H9 (cell line): ENCODE measurements around the gene PUS3. TPM values are rescaled to one million over a fixed set of nuclear protein-coding genes. Genes with fewer than 3 reads are reported as not detected.

Source experiments
- DNase-seq: peaks from one replicate; pipeline ENCODE4 v3.0.0-alpha.2; 2017
- H2AFZ ChIP-seq: one replicate; pipeline ENCODE4 v1.6.1; 2013; ENCODE audit warnings: mild to moderate bottlenecking, low read length, control low read depth, moderate library complexity
- H2AK5ac ChIP-seq: 2 replicates; pipeline ENCODE4 v1.6.1; 2013; ENCODE audit warnings: low read length, control low read depth, mixed read lengths; ENCODE audit not compliant: insufficient read length
- H2BK120ac ChIP-seq: one replicate; pipeline ENCODE4 v1.6.1; 2013; ENCODE audit warnings: low read depth, mild to moderate bottlenecking, low read length, control low read depth, inconsistent platforms; ENCODE audit not compliant: poor library complexity, severe bottlenecking
- H2BK12ac ChIP-seq: 2 replicates; pipeline ENCODE4 v1.6.1; 2013; ENCODE audit warnings: low read length, control low read depth, mixed read lengths, low read depth; ENCODE audit not compliant: insufficient read length
- H2BK15ac ChIP-seq: 2 replicates; pipeline ENCODE4 v1.6.1; 2013; ENCODE audit warnings: low read depth, low read length, control low read depth
- H2BK20ac ChIP-seq: one replicate; pipeline ENCODE4 v1.6.1; 2013; ENCODE audit warnings: low read depth, mild to moderate bottlenecking, low read length, control low read depth, inconsistent platforms; ENCODE audit not compliant: poor library complexity, severe bottlenecking
- H2BK5ac ChIP-seq: 2 replicates; pipeline ENCODE4 v1.6.1; 2013; ENCODE audit warnings: low read length, control low read depth, mixed read lengths; ENCODE audit not compliant: insufficient read length
- H3K14ac ChIP-seq: 2 replicates; pipeline ENCODE4 v1.6.1; 2013; ENCODE audit warnings: low read length, control low read depth; ENCODE audit not compliant: insufficient read depth
- H3K18ac ChIP-seq: 2 replicates; pipeline ENCODE4 v1.6.1; 2013; ENCODE audit warnings: low read depth, mild to moderate bottlenecking, mixed read lengths, low read length, control low read depth; ENCODE audit not compliant: insufficient read length
- H3K23ac ChIP-seq: 2 replicates; pipeline ENCODE4 v1.6.1; 2013; ENCODE audit warnings: low read length, control low read depth, mixed read lengths, low read depth; ENCODE audit not compliant: insufficient read length
- H3K23me2 ChIP-seq: 2 replicates; pipeline ENCODE4 v1.6.1; 2013; ENCODE audit warnings: low read depth, mild to moderate bottlenecking, mixed read lengths, low read length, control low read depth; ENCODE audit not compliant: insufficient read length, poor library complexity, severe bottlenecking
- H3K27ac ChIP-seq: 2 replicates; pipeline ENCODE4 v1.5.1; 2013; ENCODE audit warnings: low read length, control low read depth, mixed read lengths, low read depth; ENCODE audit not compliant: insufficient read length
- H3K27me3 ChIP-seq: 2 replicates; pipeline ENCODE4 v1.6.1; 2013; ENCODE audit warnings: low read length, control low read depth, inconsistent platforms; ENCODE audit not compliant: insufficient read depth
- H3K4ac ChIP-seq: 2 replicates; pipeline ENCODE4 v1.6.1; 2013; ENCODE audit warnings: low read depth, mild to moderate bottlenecking, control low read depth, inconsistent platforms, low read length, moderate library complexity
- H3K4me1 ChIP-seq: 2 replicates; pipeline ENCODE4 v1.6.1; 2013; ENCODE audit warnings: low read length, control low read depth, inconsistent platforms; ENCODE audit not compliant: insufficient read depth
- H3K4me2 ChIP-seq: 2 replicates; pipeline ENCODE4 v1.6.1; 2013; ENCODE audit warnings: low read length, control low read depth, mixed read lengths; ENCODE audit not compliant: insufficient read length, insufficient read depth
- H3K56ac ChIP-seq: 2 replicates; pipeline ENCODE4 v1.6.1; 2013; ENCODE audit warnings: low read depth, mild to moderate bottlenecking, mixed read lengths, low read length, control low read depth; ENCODE audit not compliant: insufficient read length
- H3K79me1 ChIP-seq: 2 replicates; pipeline ENCODE4 v1.6.1; 2013; ENCODE audit warnings: low read depth, mild to moderate bottlenecking, moderate library complexity, low read length, control low read depth, inconsistent platforms; ENCODE audit not compliant: insufficient read depth, poor library complexity, severe bottlenecking
- H3K79me2 ChIP-seq: 2 replicates; pipeline ENCODE4 v1.6.1; 2013; ENCODE audit warnings: low read length, control low read depth, inconsistent platforms; ENCODE audit not compliant: insufficient read depth
- H3K9ac ChIP-seq: 2 replicates; pipeline ENCODE4 v1.6.1; 2013; ENCODE audit warnings: low read length, control low read depth, mixed read lengths; ENCODE audit not compliant: insufficient read length; ENCODE audit errors: extremely low read depth
- H3K9me3 ChIP-seq: one replicate; pipeline ENCODE4 v1.6.1; 2013; ENCODE audit warnings: low read depth, low read length, inconsistent platforms; ENCODE audit not compliant: control insufficient read depth
- H3T11ph ChIP-seq: one replicate; pipeline ENCODE4 v1.6.1; 2013; ENCODE audit warnings: mild to moderate bottlenecking, low read length, control low read depth, inconsistent platforms
- H4K20me1 ChIP-seq: one replicate; pipeline ENCODE4 v1.6.1; 2013; ENCODE audit not compliant: control insufficient read depth, insufficient read length, insufficient read depth
- H4K5ac ChIP-seq: 2 replicates; pipeline ENCODE4 v1.6.1; 2013; ENCODE audit warnings: low read depth, mild to moderate bottlenecking, mixed read lengths, low read length, control low read depth; ENCODE audit not compliant: insufficient read length
- H4K8ac ChIP-seq: replicated peaks from 2 replicates; pipeline ENCODE4 v1.6.1; 2013; ENCODE audit warnings: low read length, control low read depth, mixed read lengths, low read depth; ENCODE audit not compliant: insufficient read length
- H4K91ac ChIP-seq: 2 replicates; pipeline ENCODE4 v1.6.1; 2013; ENCODE audit warnings: low read depth, mild to moderate bottlenecking, moderate library complexity, mixed read lengths, low read length, control low read depth; ENCODE audit not compliant: insufficient read length
- H3K27ac Mint-ChIP-seq, 3 experiments: 2 replicates in 2 of 3; 3 replicates in 1 of 3; pipeline ENCODE4 v1.8.0; 2020 to 2021; ENCODE audit warnings: mixed read lengths in 3 of 3, mild to moderate bottlenecking in 1 of 3, moderate library complexity in 1 of 3
- H3K27me3 Mint-ChIP-seq: 2 replicates; pipeline ENCODE4 v1.8.0; 2021; ENCODE audit warnings: low read depth, mild to moderate bottlenecking, moderate library complexity, mixed read lengths
- H3K36me3 Mint-ChIP-seq, 3 experiments: 2 replicates in 2 of 3; 3 replicates in 1 of 3; pipeline ENCODE4 v1.8.0; 2020 to 2021; ENCODE audit warnings: low read depth in 3 of 3, mixed read lengths in 3 of 3; ENCODE audit not compliant: insufficient read depth in 1 of 3
- H3K4me1 Mint-ChIP-seq, 2 experiments: 2 replicates each; pipeline ENCODE4 v1.8.0; 2020; ENCODE audit warnings: mixed read lengths in 2 of 2
- H3K4me3 Mint-ChIP-seq, 2 experiments: 2 replicates in 1 of 2; 3 replicates in 1 of 2; pipeline ENCODE4 v1.8.0; 2020 to 2021; ENCODE audit warnings: mild to moderate bottlenecking in 2 of 2, mixed read lengths in 2 of 2, moderate library complexity in 1 of 2
- H3K9me3 Mint-ChIP-seq, 2 experiments: 2 replicates in 1 of 2; 3 replicates in 1 of 2; pipeline ENCODE4 v1.8.0; 2020; ENCODE audit warnings: mild to moderate bottlenecking in 2 of 2, mixed read lengths in 2 of 2, moderate library complexity in 1 of 2
- CTCF ChIP-seq: fragments of 200-600 bp; sonication (generic); conservative IDR thresholded peaks from 3 replicates; pipeline ENCODE4 v1.8.0; 2021; ENCODE audit warnings: antibody characterized with exemption, mild to moderate bottlenecking
- WGBS: extraction: QIAGEN DNeasy Blood & Tissue Kit; methylation state at CpG from one replicate; pipeline ENCODE4 v1.1.7; 2013; ENCODE audit warnings: missing lambda C conversion rate, low lambda C conversion rate, mixed read lengths; ENCODE audit not compliant: insufficient read length; ENCODE audit errors: extremely low coverage; 5-methylcytosine and 5-hydroxymethylcytosine counted together
- total RNA-seq: library from RNA; stranded (reverse); gene quantifications from 2 replicates; pipeline ENCODE4 v1.2.1, GENCODE V29; 2021

The PUS3 gene
- total RNA-seq, 1 experiment from 2014 or later = 20.0 TPM

- Mint-ChIP-seq H3K4me1 (peaks cover 9 to 15% of the 10 kb centered on the region in 2 experiments), H3K27ac (no peak overlapping the region), H3K27me3 (no peaks in the 10 kb centered on the region), H3K36me3 (peaks cover 0 to 6% (median 0%) of the 10 kb centered on the region in 3 experiments; a peak in 2 of 7 replicates), H3K4me3 (no peak overlapping the region), H3K9me3 (peaks cover 6 to 13% of the 10 kb centered on the region in 2 experiments; a peak in 3 of 5 replicates)
- H2BK120ac ChIP-seq = no peak overlapping the region
- H2AFZ ChIP-seq = no peak overlapping the region
- H4K91ac ChIP-seq = no peak overlapping the region
- no peaks in the 10 kb centered on the region for H3K23me2 ChIP-seq
- H2BK5ac ChIP-seq = no peak overlapping the region
- no peak overlapping the region for H3T11ph ChIP-seq
- no peak overlapping the region for H3K27ac ChIP-seq
- H3K4me1 ChIP-seq = no peaks in the 10 kb centered on the region
- H3K9ac ChIP-seq = no peak overlapping the region
- H3K4me2 ChIP-seq = no peak overlapping the region
- H2BK15ac ChIP-seq = no peak overlapping the region
- no peak overlapping the region for H3K14ac ChIP-seq
- H2BK20ac ChIP-seq = no peak overlapping the region
- H3K18ac ChIP-seq = no peak overlapping the region
- no CpG with 5 or more reads among the region's 10 CpGs for WGBS
- H3K4ac ChIP-seq = no peak overlapping the region
- H4K5ac ChIP-seq = no peak overlapping the region
- DNase-seq = peak; percentile 77
- H2AK5ac ChIP-seq = no peak overlapping the region
- H3K79me1 ChIP-seq = no peaks in the 10 kb centered on the region
- no peak overlapping the region for H4K8ac ChIP-seq
- no peaks in the 10 kb centered on the region; the same call in 1 of the 2 replicates for H3K79me2 ChIP-seq
- H3K56ac ChIP-seq = no peak overlapping the region
- no peak overlapping the region for H3K23ac ChIP-seq
- peak; percentile 78 for TF ChIP-seq CTCF
- H4K20me1 ChIP-seq = no peaks in the 10 kb centered on the region
- H2BK12ac ChIP-seq = no peak overlapping the region
- H3K9me3 ChIP-seq = no peaks in the 10 kb centered on the region
- no peaks in the 10 kb centered on the region for H3K27me3 ChIP-seq
These were observed 31.4 kb downstream of the PUS3 start for GRCh38 chr11:125871391-125872137.
